GM12878 (cell line): ENCODE data around the gene NR6A1. TPM values are rescaled to one million over a fixed set of nuclear protein-coding genes. Genes with fewer than 3 reads are reported as not detected.

Experiments used
- ATAC-seq: fragments of 200-7000 bp; cut with Tn5 transposase; 3 replicates; pipeline ENCODE4 v1.9.1; 2020; ENCODE audit warnings: mild to moderate bottlenecking, moderate library complexity
- BruUV-seq: library from RNA; stranded (reverse); fragments of 400-500 nt; replicated peaks from 2 replicates; lab custom pipeline; 2021; lab: Mats Ljungman, UMichigan
- CTCF ChIA-PET: fragments of 300-600 bp; sonication (Branson Sonifier 250); formaldehyde crosslinking; extraction: SDS; loops from one replicate; lab custom pipeline; 2021; ENCODE audit warnings: inconsistent platforms; lab: Yijun Ruan, JAX
- POLR2A ChIA-PET: fragments of 350-600 bp; formaldehyde crosslinking; extraction: SDS; loops from one replicate; lab custom pipeline; 2021; ENCODE audit warnings: inconsistent platforms; lab: Charles Lee
- RAD21 ChIA-PET: fragments of 300-600 bp; sonication (Branson Sonifier 250); formaldehyde crosslinking; loops from one replicate; lab custom pipeline; 2023; ENCODE audit warnings: antibody characterized with exemption; ENCODE audit not compliant: unreplicated experiment; lab: Charles Lee
- SMC1A ChIA-PET: fragments of 300-600 bp; sonication (Branson Sonifier 250); formaldehyde crosslinking; loops from one replicate; lab custom pipeline; 2023; ENCODE audit not compliant: unreplicated experiment, uncharacterized antibody; lab: Charles Lee
- DNase-seq: peaks from one replicate; pipeline ENCODE4 v3.0.0-alpha.2; 2011; ENCODE audit warnings: low read depth, low spot score
- FAIRE-seq: peaks from 3 replicates; lab custom pipeline; 2011; peaks lifted over from hg19 to GRCh38; lab: Jason Lieb, UNC
- H2AFZ ChIP-seq: 2 replicates; pipeline ENCODE4 v1.6.0; 2011; ENCODE audit warnings: low read depth, low read length, control low read depth; ENCODE audit not compliant: control insufficient read depth
- H3K27ac ChIP-seq: 2 replicates; pipeline ENCODE4 v1.5.1; 2011; ENCODE audit warnings: control low read depth; ENCODE audit not compliant: control insufficient read depth, insufficient read depth
- H3K27me3 ChIP-seq, 2 experiments: replicated peaks in 1 of 2; 2 replicates each; pipeline versions ENCODE4 v1.6.0 to v1.6.1; 2011; ENCODE audit warnings: low read length in 1 of 2; ENCODE audit not compliant: control insufficient read depth in 2 of 2, insufficient read depth in 2 of 2
- H3K36me3 ChIP-seq, 2 experiments: 2 replicates each; pipeline ENCODE4 v1.5.1; 2011; ENCODE audit warnings: low read length in 1 of 2; ENCODE audit not compliant: control insufficient read depth in 2 of 2, insufficient read depth in 2 of 2
- H3K4me1 ChIP-seq: 2 replicates; pipeline ENCODE4 v1.6.1; 2011; ENCODE audit warnings: mild to moderate bottlenecking, low read length, moderate library complexity, mixed read lengths; ENCODE audit not compliant: control insufficient read depth, insufficient read depth
- H3K4me2 ChIP-seq: 2 replicates; pipeline ENCODE4 v1.6.0; 2011; ENCODE audit warnings: control low read depth; ENCODE audit not compliant: control insufficient read depth, insufficient read depth
- H3K4me3 ChIP-seq: fragments of 200-600 bp; sonication (generic); 2 replicates; pipeline ENCODE4 v1.5.1; 2016
- H3K79me2 ChIP-seq: 2 replicates; pipeline ENCODE4 v1.6.0; 2011; ENCODE audit warnings: low read length; ENCODE audit not compliant: control insufficient read depth, insufficient read depth
- H3K9ac ChIP-seq: 2 replicates; pipeline ENCODE4 v1.8.0; 2011; ENCODE audit warnings: low read length, control low read depth, mixed read lengths; ENCODE audit not compliant: control insufficient read depth, insufficient read depth
- H3K9me3 ChIP-seq: replicated peaks from 3 replicates; pipeline ENCODE4 v1.5.1; 2011; ENCODE audit warnings: mild to moderate bottlenecking, low read length; ENCODE audit not compliant: control insufficient read depth, insufficient read depth
- H4K20me1 ChIP-seq: 2 replicates; pipeline ENCODE4 v1.6.0; 2011; ENCODE audit not compliant: control insufficient read depth, insufficient read depth
- EED ChIP-seq: sonication (generic); IDR thresholded peaks from 2 replicates; pipeline ENCODE4 v1.6.1; 2016; ENCODE audit warnings: antibody characterized with exemption, low read depth
- GABPA ChIP-seq: IDR thresholded peaks from 2 replicates; pipeline ENCODE4 v1.6.1; 2014; ENCODE audit warnings: antibody characterized with exemption, low read depth, mild to moderate bottlenecking, inconsistent platforms
- HCFC1 ChIP-seq: fragments of 150-350 bp; IDR thresholded peaks from 2 replicates; pipeline ENCODE4 v1.6.1; 2014; ENCODE audit warnings: low read length
- HDAC6 ChIP-seq: fragments of 200-600 bp; sonication (generic); IDR thresholded peaks from one replicate; pipeline ENCODE4 v1.8.0; 2017; ENCODE audit warnings: antibody characterized with exemption; ENCODE audit not compliant: unreplicated experiment
- KAT2A ChIP-seq: conservative IDR thresholded peaks from 2 replicates; pipeline ENCODE4 v1.6.1; 2011; ENCODE audit warnings: low read depth, low read length; ENCODE audit not compliant: control insufficient read depth
- MTA3 ChIP-seq: IDR thresholded peaks from 2 replicates; pipeline ENCODE4 v1.6.1; 2012; ENCODE audit warnings: low read length, inconsistent platforms, borderline replicate concordance
- MYB ChIP-seq: fragments of 150-350 bp; IDR thresholded peaks from 2 replicates; pipeline ENCODE4 v1.6.1; 2014; ENCODE audit warnings: mild to moderate bottlenecking, low read depth, low read length, borderline replicate concordance
- NR2F1 ChIP-seq: fragments of 450-650 bp; conservative IDR thresholded peaks from 2 replicates; pipeline ENCODE4 v1.6.1; 2017; ENCODE audit warnings: mild to moderate bottlenecking
- PKNOX1 ChIP-seq: fragments of 450-650 bp; IDR thresholded peaks from 2 replicates; pipeline ENCODE4 v1.6.1; 2016; ENCODE audit warnings: mild to moderate bottlenecking
- POU2F2 ChIP-seq: IDR thresholded peaks from 3 replicates; pipeline ENCODE4 v1.6.1; 2011; ENCODE audit warnings: low read depth, mild to moderate bottlenecking, low read length, borderline replicate concordance
- RBBP5 ChIP-seq: fragments of 200-600 bp; sonication (generic); conservative IDR thresholded peaks from 2 replicates; pipeline ENCODE4 v1.6.1; 2016
- RUNX3 ChIP-seq: IDR thresholded peaks from 2 replicates; pipeline ENCODE4 v1.6.1; 2012; ENCODE audit warnings: low read length, inconsistent platforms
- SREBF1 ChIP-seq: IDR thresholded peaks from 2 replicates; pipeline ENCODE4 v1.6.1; 2012; ENCODE audit warnings: mild to moderate bottlenecking, low read length
- SRF ChIP-seq, 2 experiments: IDR thresholded peaks; 2 replicates each; pipeline ENCODE4 v1.6.1; 2011; ENCODE audit warnings: low read depth in 2 of 2, low read length in 2 of 2, mild to moderate bottlenecking in 1 of 2, moderate library complexity in 1 of 2
- TBL1XR1 ChIP-seq: IDR thresholded peaks from 2 replicates; pipeline ENCODE4 v1.6.1; 2012; ENCODE audit warnings: low read depth, low read length, improper control_type of control experiment
- USF2 ChIP-seq: IDR thresholded peaks from 2 replicates; pipeline ENCODE4 v1.6.1; 2011; ENCODE audit warnings: low read depth, low read length, improper control_type of control experiment, borderline replicate concordance
- YBX1 ChIP-seq: fragments of 450-650 bp; IDR thresholded peaks from 2 replicates; pipeline ENCODE4 v1.6.1; 2016; ENCODE audit warnings: antibody characterized with exemption
- WGBS: methylation state at CpG from one replicate; pipeline ENCODE4 v1.1.6; 2016; ENCODE audit warnings: low lambda C conversion rate; ENCODE audit not compliant: insufficient replicate concordance, insufficient coverage; ENCODE audit errors: missing lambda C conversion rate; 5-methylcytosine and 5-hydroxymethylcytosine counted together
- in situ Hi-C: fragments of 300-500 bp; cut with MboI; formaldehyde crosslinking; loops from 9 replicates; pipeline ENCODE4 v1.14.3; 2018; ENCODE audit warnings: mixed read lengths
- intact Hi-C: fragments of 100-400 bp; cut with micrococcal nuclease; formaldehyde crosslinking; loops from one replicate; pipeline ENCODE4 v1.14.2; 2022; ENCODE audit not compliant: unreplicated experiment
- polyA plus RNA-seq, 11 experiments: library from polyadenylated mRNA; depleted of rRNA in 4 of 11; unstranded in 6 of 11; stranded (reverse) in 5 of 11; fragments of >200 nt; fragmentation: Nextera tagmentation in 4 of 11; fragmentation: Illumina TruSeq in 1 of 11; extraction: Ambion mirVana in 4 of 11; extraction: Trizol in 1 of 11; gene quantifications; 1 replicate in 1 of 11; 2 replicates in 10 of 11; pipeline versions ENCODE4 v1.2.1 to v1.2.3, GENCODE V29; 2011 to 2016; ENCODE audit warnings: inconsistent platforms in 2 of 11, missing spikeins in 2 of 11, low read depth in 1 of 11
- total RNA-seq, 4 experiments: library from RNA; depleted of rRNA in 3 of 4; stranded (reverse); fragments of >200 nt in 3 of 4; fragmentation: Illumina TruSeq in 1 of 4; extraction: Trizol in 1 of 4; gene quantifications; 2 replicates each; pipeline versions ENCODE4 v1.2.1 to v1.2.3, GENCODE V29; 2013 to 2021

Gene NR6A1
- total and polyA plus RNA-seq, 10 of the 15 experiments (the other 5 are each of a cell fraction or from before 2014, with no cell fraction given) = 1.2 to 9.2 (median 4.6) TPM

- TF ChIP-seq RUNX3 = peak; percentile 27; the same call in 1 of the 2 replicates
- TF ChIP-seq HCFC1 = no peak
- FAIRE-seq (no peak), ATAC-seq (0 out of 3 replicates have a peak, but pooled peaks have one; percentile 7), DNase-seq (no peak)
- 77% methylated on average over 6 of the region's 6 CpGs for WGBS
- RAD21 ChIA-PET = interaction anchor here (0.9 to 5.3 kb wide), 6 partner anchors 35 to 152 kb away, joined by 3 to 172 read pairs (median 4); partner anchors contain the start of gene OLFML2A
- Histone ChIP-seq H2AFZ (no peak overlapping the region), H3K27ac (no peak overlapping the region), H4K20me1 (no peaks in the 10 kb centered on the region), H3K27me3 (no peaks in the 10 kb centered on the region), H3K9ac (no peak overlapping the region), H3K9me3 (no peaks in the 10 kb centered on the region; the same call in 2 of the 3 replicates), H3K79me2 (peaks cover 3% of the 10 kb centered on the region), H3K4me1 (peaks cover 15% of the 10 kb centered on the region; the same call in 1 of the 2 replicates), H3K36me3 (no peaks in the 10 kb centered on the region), H3K4me2 (no peak overlapping the region), H3K4me3 (no peak overlapping the region)
- SMC1A ChIA-PET = interaction anchor here (0.6 to 7.2 kb wide), 11 partner anchors 8 to 87 kb away, joined by 3 to 160 read pairs (median 5); no protein-coding TSS in a partner anchor
- in situ Hi-C loops = no loop called here
- intact Hi-C loops = no loop called here
- CTCF ChIA-PET = interaction anchor here (1.7 to 5.4 kb wide), 6 partner anchors 10 to 86 kb away, joined by 4 to 90 read pairs (median 6); no protein-coding TSS in a partner anchor
- POLR2A ChIA-PET = interaction anchor here (0.6 to 7.7 kb wide), 6 partner anchors 12 to 144 kb away, joined by 3 to 146 read pairs (median 3); no protein-coding TSS in a partner anchor
- no TSS peak for BruUV-seq
Observed at GRCh38 chr9:124625087-124625486, 146.0 kb downstream of the NR6A1 start.

GRCh38 chr9:124624735-124624992 lies 146.4 kb downstream of the NR6A1 start:
- DNase-seq (no peak), FAIRE-seq (no peak), ATAC-seq (no peak)
- SMC1A ChIA-PET = interaction anchor here (0.6 to 7.2 kb wide), 13 partner anchors 8 to 87 kb away, joined by 3 to 160 read pairs (median 5); no protein-coding TSS in a partner anchor
- peaks cover 3% of the 10 kb centered on the region for H3K79me2 ChIP-seq
- H3K9me3 ChIP-seq = no peaks in the 10 kb centered on the region; the same call in 2 of the 3 replicates
- no peaks in the 10 kb centered on the region for H3K36me3 ChIP-seq
- CTCF ChIA-PET = interaction anchor here (0.6 to 5.4 kb wide), 11 partner anchors 9 to 1111 kb away, joined by 3 to 90 read pairs (median 5); no protein-coding TSS in a partner anchor
- in situ Hi-C loops (no loop called here), intact Hi-C loops (no loop called here)
- peaks cover 15% of the 10 kb centered on the region; the same call in 1 of the 2 replicates for H3K4me1 ChIP-seq
- H2AFZ ChIP-seq = no peak overlapping the region
- no peak overlapping the region for H3K4me3 ChIP-seq
- RAD21 ChIA-PET = interaction anchor here (0.8 to 5.3 kb wide), 10 partner anchors 9 to 152 kb away, joined by 3 to 172 read pairs (median 3); partner anchors contain the start of gene OLFML2A
- H3K4me2 ChIP-seq = no peak overlapping the region
- POLR2A ChIA-PET = interaction anchor here (0.6 to 7.7 kb wide), 9 partner anchors 12 to 947 kb away, joined by 3 to 146 read pairs (median 4); no protein-coding TSS in a partner anchor
- no peaks in the 10 kb centered on the region for H4K20me1 ChIP-seq
- 95% methylated on average over 1 of the region's 1 CpG for WGBS
- no peak overlapping the region for H3K9ac ChIP-seq
- no peak overlapping the region for H3K27ac ChIP-seq
- no peaks in the 10 kb centered on the region for H3K27me3 ChIP-seq
- no TSS peak for BruUV-seq
- no peak for TF ChIP-seq KAT2A
- TF ChIP-seq PKNOX1 = no peak
- no peak for TF ChIP-seq SRF (IDR thresholded peaks at IDR 0.05; ENCODE audit: low read depth in 2 of 2, low read length in 2 of 2)
- TF ChIP-seq MTA3 = no peak
- TF ChIP-seq POU2F2 = no peak
- no peak for TF ChIP-seq USF2
- TF ChIP-seq EED = no peak
- no peak for TF ChIP-seq NR2F1
- TF ChIP-seq GABPA = no peak
- TF ChIP-seq HDAC6 = no peak
- TF ChIP-seq TBL1XR1 = no peak
- TF ChIP-seq MYB = no peak
- no peak for TF ChIP-seq RBBP5
- TF ChIP-seq YBX1 = no peak
- no peak for TF ChIP-seq SREBF1
